K562 (cell line): ENCODE data around the gene HMCN1. TPM values are rescaled to one million over a fixed set of nuclear protein-coding genes. Genes with fewer than 3 reads are reported as not detected.

ENCODE experiments used
- ATAC-seq: fragments of 200-7000 bp; cut with Tn5 transposase; 3 replicates; pipeline ENCODE4 v1.9.1; 2020; ENCODE audit warnings: moderate library complexity
- BruUV-seq: library from RNA; stranded (reverse); fragments of 400-500 nt; replicated peaks from 2 replicates; lab custom pipeline; 2021; lab: Mats Ljungman, UMichigan
- CTCF ChIA-PET: fragments of 300-600 bp; formaldehyde crosslinking; extraction: SDS; loops from one replicate; lab custom pipeline; 2021; ENCODE audit warnings: low intra/inter-chr PET ratio; lab: Yijun Ruan, JAX
- POLR2A ChIA-PET: fragments of 300-600, 350-650 bp; sonication (Branson Sonifier 250); formaldehyde crosslinking; extraction: SDS; loops from one replicate; lab custom pipeline; 2021; ENCODE audit warnings: antibody characterized with exemption, inconsistent platforms; lab: Yijun Ruan, JAX
- DNase-seq, 4 experiments: peaks; one replicate each; pipeline versions ENCODE4 v3.0.0 to v3.0.0-alpha.2; 2011 to 2018; ENCODE audit warnings: low spot score in 3 of 4, mixed read lengths in 3 of 4; ENCODE audit errors: extremely low read depth in 1 of 4
- FAIRE-seq: peaks from 2 replicates; lab custom pipeline; 2011; peaks lifted over from hg19 to GRCh38; lab: Jason Lieb, UNC
- H2AFZ ChIP-seq: 2 replicates; pipeline ENCODE4 v1.6.0; 2011; ENCODE audit warnings: low read depth, low read length, control low read depth, inconsistent platforms
- H3K27ac ChIP-seq: fragments of 200-600 bp; 3 replicates; pipeline ENCODE4 v1.8.0; 2011; ENCODE audit warnings: low read depth, mild to moderate bottlenecking, control low read depth, inconsistent platforms, low read length, moderate library complexity, mixed read lengths; ENCODE audit errors: extremely low read depth
- H3K27me3 ChIP-seq, 2 experiments: fragments of 300-600 bp in 1 of 2; 2 replicates in 1 of 2; 3 replicates in 1 of 2; pipeline versions ENCODE4 v1.6.0 to v1.8.0; 2011; ENCODE audit warnings: inconsistent platforms in 2 of 2, low read length in 2 of 2, mild to moderate bottlenecking in 1 of 2, mixed read lengths in 1 of 2, moderate library complexity in 1 of 2; ENCODE audit not compliant: control insufficient read depth in 2 of 2, insufficient read depth in 2 of 2
- H3K36me3 ChIP-seq: fragments of 300-600 bp; 3 replicates; pipeline ENCODE4 v1.8.0; 2011; ENCODE audit warnings: mild to moderate bottlenecking, low read length, inconsistent platforms; ENCODE audit not compliant: control insufficient read depth, insufficient read depth
- H3K4me1 ChIP-seq, 2 experiments: fragments of 200-600 bp in 1 of 2; replicated peaks in 1 of 2; 2 replicates in 1 of 2; 3 replicates in 1 of 2; pipeline versions ENCODE4 v1.5.1 to v1.8.0; 2011; ENCODE audit warnings: inconsistent platforms in 2 of 2, low read length in 2 of 2, mild to moderate bottlenecking in 1 of 2, mixed read lengths in 1 of 2, moderate library complexity in 1 of 2; ENCODE audit not compliant: control insufficient read depth in 2 of 2, insufficient read depth in 2 of 2
- H3K4me2 ChIP-seq: 2 replicates; pipeline ENCODE4 v1.6.1; 2011; ENCODE audit warnings: low read length, control low read depth, inconsistent platforms, mixed read lengths; ENCODE audit not compliant: insufficient read depth
- H3K4me3 ChIP-seq: fragments of 200-600 bp; sonication (generic), shearing (Covaris generic); 2 replicates; pipeline ENCODE4 v1.5.1; 2016; ENCODE audit warnings: control low read depth, inconsistent platforms
- H3K79me2 ChIP-seq: fragments of 200-600 bp; 3 replicates; pipeline ENCODE4 v1.8.0; 2011; ENCODE audit warnings: low read length, inconsistent platforms; ENCODE audit not compliant: control insufficient read depth, insufficient read depth
- H3K9ac ChIP-seq, 2 experiments: 2 replicates each; pipeline versions ENCODE4 v1.6.0 to v1.6.1; 2011; ENCODE audit warnings: low read depth in 2 of 2, low read length in 2 of 2, control low read depth in 1 of 2, inconsistent platforms in 1 of 2, mild to moderate bottlenecking in 1 of 2, mixed read lengths in 1 of 2; ENCODE audit not compliant: insufficient read depth in 1 of 2
- H3K9me1 ChIP-seq: one replicate; pipeline ENCODE4 v1.6.0; 2011; ENCODE audit warnings: inconsistent platforms, mild to moderate bottlenecking, low read length, moderate library complexity; ENCODE audit not compliant: control insufficient read depth, insufficient read depth
- H3K9me3 ChIP-seq: replicated peaks from 2 replicates; pipeline ENCODE4 v1.5.1; 2011; ENCODE audit warnings: low read depth, low read length, inconsistent platforms; ENCODE audit not compliant: control insufficient read depth, insufficient read depth
- H4K20me1 ChIP-seq: replicated peaks from 2 replicates; pipeline ENCODE4 v1.6.1; 2011; ENCODE audit warnings: low read length, inconsistent platforms, mixed read lengths; ENCODE audit not compliant: control insufficient read depth, insufficient read depth
- CBX8 ChIP-seq: fragments of 200-600 bp; sonication (generic); IDR thresholded peaks from 2 replicates; pipeline ENCODE4 v1.6.1; 2012; ENCODE audit warnings: borderline replicate concordance, mixed run types, low read depth, mild to moderate bottlenecking, moderate library complexity, mixed read lengths, low read length, control low read depth, inconsistent platforms; ENCODE audit not compliant: poor library complexity, severe bottlenecking; ENCODE audit errors: extremely low read depth
- CC2D1A ChIP-seq: fragments of 450-650 bp; IDR thresholded peaks from 2 replicates; pipeline ENCODE4 v1.6.1; 2017; ENCODE audit warnings: mild to moderate bottlenecking
- CCNT2 ChIP-seq: IDR thresholded peaks from 2 replicates; pipeline ENCODE4 v1.6.1; 2011; ENCODE audit warnings: borderline replicate concordance, low read depth, mild to moderate bottlenecking, moderate library complexity, mixed read lengths, low read length; ENCODE audit not compliant: insufficient read length; ENCODE audit errors: extremely low read depth
- CEBPB ChIP-seq: fragments of 450-650 bp; IDR thresholded peaks from 2 replicates; pipeline ENCODE4 v1.6.1; 2016; ENCODE audit warnings: missing genetic modification characterization, missing compliant biosample characterization
- ELF4 ChIP-seq: fragments of 450-650 bp; formaldehyde crosslinking; IDR thresholded peaks from 2 replicates; pipeline ENCODE4 v1.4.0; 2022; ENCODE audit warnings: missing genetic modification characterization
- FUS ChIP-seq: fragments of 200-400 bp; formaldehyde crosslinking; optimal IDR thresholded peaks from 2 replicates; pipeline ENCODE3; 2017; ENCODE audit warnings: low read depth, low read length
- KDM2B ChIP-seq: fragments of 250-450 bp; sonication (Bioruptor Pico); IDR thresholded peaks from 2 replicates; pipeline ENCODE4 v1.8.0; 2021; ENCODE audit warnings: mild to moderate bottlenecking, moderate library complexity
- MCM7 ChIP-seq, 2 experiments: fragments of 450-650 bp; IDR thresholded peaks; 2 replicates each; pipeline ENCODE4 v1.6.1; 2016 to 2018
- MLX ChIP-seq, 2 experiments: fragments of 450-650 bp in 1 of 2; sonication (generic) in 1 of 2; formaldehyde crosslinking; conservative IDR thresholded peaks; 2 replicates each; pipeline versions ENCODE4 v1.4.0 to v1.8.1; 2020 to 2022; ENCODE audit warnings: mild to moderate bottlenecking in 1 of 2, missing genetic modification reagents in 1 of 2
- NCOA2 ChIP-seq, 2 experiments: fragments of 450-650 bp; IDR thresholded peaks; 2 replicates each; pipeline ENCODE4 v1.6.1; 2018; ENCODE audit warnings: mild to moderate bottlenecking in 2 of 2, moderate library complexity in 1 of 2; ENCODE audit not compliant: partially characterized antibody in 2 of 2
- PHTF2 ChIP-seq: fragments of 250-450 bp; sonication (Bioruptor Pico); IDR thresholded peaks from 2 replicates; pipeline ENCODE4 v1.5.0; 2021; ENCODE audit warnings: mild to moderate bottlenecking
- POLR2AphosphoS5 ChIP-seq: IDR thresholded peaks from 2 replicates; pipeline ENCODE4 v1.6.1; 2011; ENCODE audit warnings: mild to moderate bottlenecking, low read depth, low read length, moderate library complexity; ENCODE audit not compliant: control insufficient read depth, insufficient read depth
- RNF2 ChIP-seq: sonication (generic); IDR thresholded peaks from 2 replicates; pipeline ENCODE4 v1.6.1; 2016
- SIN3B ChIP-seq: fragments of 450-650 bp; IDR thresholded peaks from 2 replicates; pipeline ENCODE4 v1.6.1; 2017; ENCODE audit warnings: low read depth, mild to moderate bottlenecking, moderate library complexity
- ZNF146 ChIP-seq: IDR thresholded peaks from one replicate; pipeline ENCODE4 v1.6.1; 2018; ENCODE audit warnings: missing compliant biosample characterization; ENCODE audit not compliant: unreplicated experiment
- ZNF780A ChIP-seq: fragments of 250-450 bp; sonication (Bioruptor Pico); IDR thresholded peaks from 2 replicates; pipeline ENCODE4 v1.5.0; 2021; ENCODE audit warnings: mild to moderate bottlenecking
- in situ Hi-C: fragments of 300-500 bp; cut with MboI; formaldehyde crosslinking; loops from 4 replicates; pipeline ENCODE4 v1.15.0; 2018; ENCODE audit warnings: inconsistent platforms, mixed read lengths
- intact Hi-C: fragments of 100-400 bp; cut with micrococcal nuclease; formaldehyde crosslinking; loops from 2 replicates; pipeline ENCODE4 v1.14.2; 2022
- polyA plus RNA-seq, 8 experiments: library from polyadenylated mRNA; depleted of rRNA in 4 of 8; stranded (reverse) in 5 of 8; unstranded in 3 of 8; fragments of >200 nt; fragmentation: Nextera tagmentation in 2 of 8; fragmentation: Illumina TruSeq in 1 of 8; extraction: Ambion mirVana in 2 of 8; extraction: Trizol in 1 of 8; gene quantifications; 2 replicates each; pipeline versions ENCODE4 v1.2.1 to v1.2.3, GENCODE V29; 2011 to 2014; ENCODE audit warnings: inconsistent platforms in 1 of 8, missing spikeins in 1 of 8
- total RNA-seq, 7 experiments: library from RNA; depleted of rRNA in 6 of 7; stranded (reverse); fragments of >200 nt in 6 of 7; fragmentation: Illumina TruSeq in 2 of 7; extraction: Trizol in 2 of 7; gene quantifications; 2 replicates each; pipeline versions ENCODE4 v1.2.1 to v1.2.3, GENCODE V29; 2011 to 2021; ENCODE audit warnings: low replicate concordance in 1 of 7
- TF ChIP-seq, protein P1 (sequence below): sonication (generic); formaldehyde crosslinking; IDR thresholded peaks from 2 replicates; pipeline ENCODE4 v1.8.0; 2022; ENCODE audit warnings: missing genetic modification reagents, mild to moderate bottlenecking, borderline replicate concordance

The HMCN1 gene
- total and polyA plus RNA-seq, 9 of the 15 experiments (the other 6 are each of a cell fraction or from before 2014, with no cell fraction given): 0.07 to 0.36 (median 0.21) TPM

DNA sequence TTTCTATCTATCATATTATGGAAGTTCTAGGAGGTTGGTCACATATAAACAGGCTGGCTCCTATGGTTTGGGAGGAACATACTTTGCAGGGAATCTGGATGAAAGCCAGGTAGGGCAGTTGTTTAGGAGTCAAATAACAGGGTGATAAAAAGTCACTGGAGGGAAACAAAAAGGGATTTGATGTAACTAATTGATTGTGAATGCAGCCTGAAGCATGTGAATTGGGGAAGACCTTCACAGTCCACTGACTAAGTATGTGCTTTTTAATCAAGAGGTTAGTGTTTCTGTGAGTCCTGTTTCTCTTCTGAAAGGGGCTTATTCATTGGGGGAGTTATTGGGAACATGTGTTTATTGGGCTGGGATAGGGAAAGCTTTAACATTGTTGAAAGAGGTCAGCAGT is 41.3 kb downstream of the HMCN1 start:
- Histone ChIP-seq H3K9ac (no peak overlapping the region), H4K20me1 (no peaks in the 10 kb centered on the region), H3K4me3 (no peak overlapping the region), H3K9me3 (no peaks in the 10 kb centered on the region), H3K36me3 (no peaks in the 10 kb centered on the region), H3K27ac (no peak overlapping the region), H3K9me1 (no peaks in the 10 kb centered on the region), H3K79me2 (no peaks in the 10 kb centered on the region), H3K27me3 (no peaks in the 10 kb centered on the region; a peak in 1 of 5 replicates), H3K4me1 (no peaks in the 10 kb centered on the region), H2AFZ (no peak overlapping the region), H3K4me2 (no peak overlapping the region)
- DNase-seq: no peak
- intact Hi-C loops: no loop called here
- BruUV-seq: no TSS peak
- TF ChIP-seq FUS (no peak), ELF4 (no peak), PHTF2 (CRISPR knock-in tag) (no peak), MLX (CRISPR knock-in tag; conservative IDR thresholded peaks at IDR 0.05) (no peak), CEBPB (tag) (no peak), CC2D1A (no peak), SIN3B (no peak), ZNF146 (CRISPR knock-in tag) (no peak), KDM2B (CRISPR knock-in tag) (no peak), CCNT2 (no peak), NCOA2 (IDR thresholded peaks at IDR 0.05; ENCODE audit: partially characterized antibody in 2 of 2) (no peak), CBX8 (no peak), MCM7 (IDR thresholded peaks at IDR 0.05) (no peak), POLR2AphosphoS5 (no peak), ZNF780A (no peak), RNF2 (no peak)
- TF ChIP-seq, protein P1, sequence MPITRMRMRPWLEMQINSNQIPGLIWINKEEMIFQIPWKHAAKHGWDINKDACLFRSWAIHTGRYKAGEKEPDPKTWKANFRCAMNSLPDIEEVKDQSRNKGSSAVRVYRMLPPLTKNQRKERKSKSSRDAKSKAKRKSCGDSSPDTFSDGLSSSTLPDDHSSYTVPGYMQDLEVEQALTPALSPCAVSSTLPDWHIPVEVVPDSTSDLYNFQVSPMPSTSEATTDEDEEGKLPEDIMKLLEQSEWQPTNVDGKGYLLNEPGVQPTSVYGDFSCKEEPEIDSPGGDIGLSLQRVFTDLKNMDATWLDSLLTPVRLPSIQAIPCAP: no peak
- FAIRE-seq: no peak
- in situ Hi-C loops: no loop called here
- no peak for ATAC-seq
- POLR2A ChIA-PET: no interaction called here
- CTCF ChIA-PET: no interaction called here
